HepG2 (cell line): ENCODE data around the gene ADGRD1. TPM values are rescaled to one million over a fixed set of nuclear protein-coding genes. Genes with fewer than 3 reads are reported as not detected.

Experiments
- ATAC-seq: fragments of 200-7000 bp; cut with Tn5 transposase; 3 replicates; pipeline ENCODE4 v1.9.1; 2020; ENCODE audit warnings: mild to moderate bottlenecking, moderate library complexity
- BruUV-seq: library from RNA; stranded (reverse); fragments of 400-500 nt; replicated peaks from 2 replicates; lab custom pipeline; 2021; lab: Mats Ljungman, UMichigan
- CTCF ChIA-PET: fragments of 300-600 bp; formaldehyde crosslinking; extraction: SDS; loops from one replicate; lab custom pipeline; 2021; ENCODE audit warnings: low total read pairs, inconsistent platforms, low intra/inter-chr PET ratio; lab: Yijun Ruan, JAX
- POLR2A ChIA-PET: fragments of 350-600 bp; sonication (Branson Sonifier 250); formaldehyde crosslinking; loops from one replicate; lab custom pipeline; 2020; ENCODE audit warnings: antibody characterized with exemption, inconsistent platforms; lab: Yijun Ruan, JAX
- DNase-seq: peaks from one replicate; pipeline ENCODE4 v3.0.0-alpha.2; 2015; ENCODE audit warnings: low spot score
- FAIRE-seq: peaks from 3 replicates; lab custom pipeline; 2011; peaks lifted over from hg19 to GRCh38; lab: Jason Lieb, UNC
- H2AFZ ChIP-seq: one replicate; pipeline ENCODE4 v1.6.1; 2011; ENCODE audit warnings: low read length, inconsistent platforms
- H3K27ac ChIP-seq: fragments of 300-600 bp; 3 replicates; pipeline ENCODE4 v1.8.0; 2011; ENCODE audit warnings: mixed run types, mild to moderate bottlenecking, mixed read lengths, low read length, inconsistent platforms; ENCODE audit not compliant: insufficient read depth; ENCODE audit errors: extremely low read length
- H3K27me3 ChIP-seq, 2 experiments: fragments of 200-600 bp in 1 of 2; 2 replicates in 1 of 2; 3 replicates in 1 of 2; pipeline versions ENCODE4 v1.6.0 to v1.8.0; 2011; ENCODE audit warnings: low read length in 2 of 2, mild to moderate bottlenecking in 2 of 2, moderate library complexity in 2 of 2, inconsistent platforms in 1 of 2; ENCODE audit not compliant: insufficient read depth in 2 of 2, control insufficient read depth in 1 of 2
- H3K36me3 ChIP-seq, 2 experiments: fragments of 200-600 bp in 1 of 2; replicated peaks in 1 of 2; 2 replicates in 1 of 2; 3 replicates in 1 of 2; pipeline versions ENCODE4 v1.5.1 to v1.8.0; 2011; ENCODE audit warnings: low read length in 2 of 2, inconsistent platforms in 1 of 2; ENCODE audit not compliant: insufficient read depth in 2 of 2, control insufficient read depth in 1 of 2
- H3K4me1 ChIP-seq: 2 replicates; pipeline ENCODE4 v1.5.1; 2012; ENCODE audit warnings: low read length, inconsistent platforms; ENCODE audit not compliant: insufficient read depth
- H3K4me2 ChIP-seq: 2 replicates; pipeline ENCODE4 v1.6.0; 2011; ENCODE audit warnings: low read depth, low read length, inconsistent platforms
- H3K4me3 ChIP-seq, 3 experiments: fragments of 200-600 bp in 1 of 3; sonication (generic), shearing (Covaris generic) in 1 of 3; replicated peaks in 1 of 3; 2 replicates each; pipeline ENCODE4 v1.5.1; 2011 to 2016; ENCODE audit warnings: low read length in 3 of 3, inconsistent platforms in 2 of 3, low read depth in 2 of 3, mild to moderate bottlenecking in 2 of 3, control low read depth in 1 of 3, mixed read lengths in 1 of 3; ENCODE audit not compliant: insufficient read depth in 1 of 3
- H3K79me2 ChIP-seq: one replicate; pipeline ENCODE4 v1.6.1; 2011; ENCODE audit warnings: low read length, inconsistent platforms; ENCODE audit not compliant: insufficient read depth
- H3K9ac ChIP-seq: 2 replicates; pipeline ENCODE4 v1.6.0; 2011; ENCODE audit warnings: mild to moderate bottlenecking, low read depth, low read length, inconsistent platforms; ENCODE audit not compliant: insufficient read depth
- H3K9me3 ChIP-seq: 2 replicates; pipeline ENCODE4 v1.5.1; 2012; ENCODE audit warnings: mild to moderate bottlenecking, low read length
- H4K20me1 ChIP-seq: 2 replicates; pipeline ENCODE4 v1.6.0; 2011; ENCODE audit warnings: inconsistent platforms, mild to moderate bottlenecking, low read length, moderate library complexity; ENCODE audit not compliant: insufficient read depth
- CCDC6 ChIP-seq: sonication (generic); formaldehyde crosslinking; IDR thresholded peaks from 2 replicates; pipeline ENCODE4 v1.8.1; 2022; ENCODE audit warnings: mild to moderate bottlenecking, missing genetic modification reagents, moderate library complexity
- MLX ChIP-seq: IDR thresholded peaks from 2 replicates; pipeline ENCODE4 v1.6.1; 2016
- NFYB ChIP-seq: sonication (generic); formaldehyde crosslinking; IDR thresholded peaks from 2 replicates; pipeline ENCODE4 v1.4.0; 2020; ENCODE audit warnings: missing genetic modification reagents
- RCOR2 ChIP-seq: IDR thresholded peaks from 2 replicates; pipeline ENCODE4 v1.6.1; 2016; ENCODE audit warnings: missing biosample characterization, missing genetic modification reagents
- SMC3 ChIP-seq: IDR thresholded peaks from 2 replicates; pipeline ENCODE4 v1.6.1; 2011; ENCODE audit warnings: low read length, improper control_type of control experiment
- SOX5 ChIP-seq: IDR thresholded peaks from 2 replicates; pipeline ENCODE4 v1.6.1; 2016; ENCODE audit warnings: borderline replicate concordance
- SP2 ChIP-seq: sonication (generic); formaldehyde crosslinking; IDR thresholded peaks from 2 replicates; pipeline ENCODE4 v1.5.1; 2020; ENCODE audit warnings: mild to moderate bottlenecking, missing genetic modification reagents
- SYNCRIP ChIP-seq: fragments of 200-400 bp; formaldehyde crosslinking; IDR thresholded peaks from 2 replicates; pipeline ENCODE4 v1.6.1; 2018; ENCODE audit warnings: mild to moderate bottlenecking, low read depth, low read length; ENCODE audit not compliant: insufficient read depth
- ZBTB40 ChIP-seq, 2 experiments: fragments of 450-650 bp in 1 of 2; sonication (generic) in 1 of 2; formaldehyde crosslinking in 1 of 2; IDR thresholded peaks; 2 replicates each; pipeline versions ENCODE4 v1.6.1 to v1.8.0; 2016 to 2022; ENCODE audit warnings: antibody characterized with exemption in 1 of 2, mild to moderate bottlenecking in 1 of 2, missing genetic modification reagents in 1 of 2
- ZNF382 ChIP-seq: sonication (generic); formaldehyde crosslinking; IDR thresholded peaks from 2 replicates; pipeline ENCODE4 v1.5.0; 2020; ENCODE audit warnings: missing genetic modification reagents, mild to moderate bottlenecking, borderline replicate concordance
- ZNF512B ChIP-seq: sonication (generic); formaldehyde crosslinking; IDR thresholded peaks from 2 replicates; pipeline ENCODE4 v1.5.1; 2020; ENCODE audit warnings: missing genetic modification reagents, mild to moderate bottlenecking, borderline replicate concordance
- ZNF615 ChIP-seq: sonication (generic); formaldehyde crosslinking; IDR thresholded peaks from 2 replicates; pipeline ENCODE4 v1.5.0; 2020; ENCODE audit warnings: mild to moderate bottlenecking, missing genetic modification reagents, borderline replicate concordance
- ZNF776 ChIP-seq: sonication (generic); formaldehyde crosslinking; IDR thresholded peaks from 2 replicates; pipeline ENCODE4 v1.4.0; 2020; ENCODE audit warnings: mild to moderate bottlenecking, missing genetic modification reagents
- WGBS: methylation state at CpG from one replicate; pipeline ENCODE4 v1.1.6; 2017; ENCODE audit warnings: low lambda C conversion rate; 5-methylcytosine and 5-hydroxymethylcytosine counted together
- in situ Hi-C: cut with HindIII; loops from 2 replicates; pipeline ENCODE4 v1.10.0; 2017; ENCODE audit warnings: low pct_unique_long_range_greater_than_20kb; ENCODE audit not compliant: extremely low pct_ligation_motif_present
- intact Hi-C: fragments of 100-400 bp; cut with micrococcal nuclease; formaldehyde crosslinking; loops from one replicate; pipeline ENCODE4 v1.10.0; 2022; ENCODE audit not compliant: unreplicated experiment
- polyA plus RNA-seq, 8 experiments: library from polyadenylated mRNA; depleted of rRNA in 3 of 8; stranded (reverse) in 7 of 8; unstranded in 1 of 8; fragments of >200 nt; fragmentation: Illumina TruSeq in 4 of 8; extraction: Trizol in 4 of 8; gene quantifications; 2 replicates each; pipeline versions ENCODE4 v1.2.1 to v1.2.3, GENCODE V29; 2011 to 2016; ENCODE audit warnings: low read depth in 4 of 8, missing spikeins in 1 of 8, mixed read lengths in 1 of 8; ENCODE audit not compliant: insufficient read depth in 1 of 8
- total RNA-seq, 5 experiments: library from RNA; depleted of rRNA; stranded (reverse); fragments of >200 nt; fragmentation: Illumina TruSeq; extraction: Trizol; gene quantifications; 2 replicates each; pipeline ENCODE4 v1.2.3, GENCODE V29; 2016; ENCODE audit warnings: low read depth in 1 of 5

The ADGRD1 gene
- total and polyA plus RNA-seq, 2 of the 13 experiments (the other 11 are each of a cell fraction or from before 2014, with no cell fraction given) = 0.46 to 12.4 TPM

- Histone ChIP-seq H3K4me1 (peaks cover 30% of the 10 kb centered on the region), H3K36me3 (no peaks in the 10 kb centered on the region; a peak in 1 of 5 replicates), H3K9ac (no peak overlapping the region), H3K27me3 (no peaks in the 10 kb centered on the region), H3K79me2 (no peaks in the 10 kb centered on the region), H4K20me1 (no peaks in the 10 kb centered on the region), H3K4me2 (no peak overlapping the region), H3K9me3 (no peaks in the 10 kb centered on the region), H3K27ac (no peak overlapping the region), H3K4me3 (no peak overlapping the region), H2AFZ (no peak overlapping the region)
- in situ Hi-C loops = no loop called here
- ChIA-PET POLR2A (no interaction called here), CTCF (no interaction called here)
- FAIRE-seq = no peak
- no TSS peak for BruUV-seq
- no peak for DNase-seq
- 85% methylated on average over 7 of the region's 11 CpGs for WGBS
- no peak for ATAC-seq
- intact Hi-C loops = no loop called here
- TF ChIP-seq SOX5 (CRISPR knock-in tag) (no peak), SYNCRIP (no peak), MLX (CRISPR knock-in tag) (no peak), SMC3 (no peak), CCDC6 (CRISPR knock-in tag) (no peak), ZBTB40 (IDR thresholded peaks at IDR 0.05) (no peak), ZBTB40 (CRISPR knock-in tag; IDR thresholded peaks at IDR 0.05) (no peak), ZNF615 (CRISPR knock-in tag) (no peak), ZNF512B (CRISPR knock-in tag) (no peak), RCOR2 (CRISPR knock-in tag) (no peak), ZNF776 (CRISPR knock-in tag) (no peak), ZNF382 (CRISPR knock-in tag) (no peak), SP2 (no peak), NFYB (no peak)
Measured at GRCh38 chr12:131026754-131027153, 73.0 kb downstream of the ADGRD1 start.
